Raji (cell line): ENCODE data around the gene CDC14C.

Experiments used
- POLR2A ChIP-seq: IDR thresholded peaks from 2 replicates; pipeline ENCODE4 v1.6.1; 2011; ENCODE audit warnings: low read depth, low read length, control low read depth; ENCODE audit not compliant: insufficient read depth

The CDC14C gene

GRCh38 chr7:48955916-48956315 lies 31.6 kb downstream of the CDC14C start:
- TF ChIP-seq POLR2A: no peak

- TF ChIP-seq POLR2A: no peak
These were observed 35.3 kb downstream of the CDC14C start for GRCh38 chr7:48959676-48960075.

DNA sequence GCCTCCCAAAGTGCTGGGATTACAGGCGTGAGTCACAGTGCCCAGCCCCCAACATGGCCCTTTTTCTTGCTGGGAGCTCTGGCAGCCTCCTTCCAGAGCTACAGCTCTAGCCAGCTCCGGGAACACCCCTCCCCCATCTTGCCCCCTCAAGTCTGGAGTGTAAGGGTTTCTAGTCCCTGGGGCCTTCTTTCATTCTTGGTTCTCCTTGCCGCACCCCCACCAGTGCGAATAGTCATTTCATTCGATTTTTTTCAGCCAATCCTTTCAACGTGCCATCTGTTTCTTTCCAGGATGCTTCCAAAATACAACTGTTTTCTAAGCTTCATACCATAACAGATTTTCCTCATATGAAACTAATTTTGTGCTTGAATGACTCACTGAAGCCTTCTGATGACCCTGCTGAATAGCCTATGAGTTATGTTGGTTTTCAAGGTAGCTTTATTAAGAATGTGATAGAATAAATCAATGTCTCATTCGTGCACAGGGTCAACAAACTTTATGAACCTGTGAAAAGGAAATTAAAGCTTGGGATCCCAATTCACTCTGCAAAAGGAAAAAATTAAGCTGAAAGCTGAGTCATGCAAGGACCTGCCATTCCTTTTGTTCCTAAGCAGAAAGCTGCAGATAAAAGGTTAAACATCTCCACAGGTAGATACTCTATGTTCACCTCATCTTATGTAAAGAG lies 38.6 kb downstream of the CDC14C start:
- no peak for TF ChIP-seq POLR2A

- TF ChIP-seq POLR2A: no peak
These were observed 39.7 kb downstream of the CDC14C start for GRCh38 chr7:48964074-48964473.

DNA sequence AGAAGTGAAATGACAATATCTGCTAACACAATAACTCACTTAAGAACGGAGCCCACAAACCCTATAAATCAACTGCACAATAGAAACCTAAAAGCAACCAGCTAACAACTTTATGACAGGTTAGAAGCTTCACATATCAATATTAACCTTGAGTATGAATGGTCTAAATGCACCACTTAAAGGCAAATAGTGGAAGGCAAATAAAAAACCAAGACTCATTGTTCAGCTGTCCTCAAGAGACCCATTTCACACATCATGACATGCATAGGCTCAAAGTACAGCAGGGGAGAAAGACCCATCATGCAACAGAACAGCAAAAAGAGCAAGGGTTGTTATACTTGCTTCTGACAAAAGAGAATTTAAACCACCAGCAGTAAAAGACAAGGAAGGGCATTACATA lies 46.8 kb downstream of the CDC14C start:
- TF ChIP-seq POLR2A: no peak

DNA sequence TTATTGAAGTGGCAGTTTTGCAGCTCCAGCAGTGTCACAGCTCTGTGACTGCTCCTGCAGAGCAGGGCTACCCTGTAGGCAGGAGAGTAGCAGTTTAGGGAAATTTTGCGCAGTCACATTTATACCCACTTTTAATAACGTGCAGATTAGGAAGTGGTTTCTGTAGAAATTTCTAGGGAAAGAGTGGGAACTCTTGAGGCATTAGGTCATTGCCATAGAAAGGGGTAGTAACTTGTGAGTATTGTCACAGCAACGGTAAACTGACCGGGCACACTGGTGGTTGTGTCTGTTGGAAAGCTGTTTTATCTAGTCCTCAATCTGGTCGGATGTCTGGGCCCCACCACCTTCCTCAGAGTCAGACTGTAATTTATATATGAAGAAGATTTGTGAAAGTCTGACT lies 51.9 kb downstream of the CDC14C start:
- no peak for TF ChIP-seq POLR2A

- no peak for TF ChIP-seq POLR2A
These were observed 52.5 kb downstream of the CDC14C start for GRCh38 chr7:48976850-48977249.
